ENCODE data around the gene BEST2. TPM values are rescaled to one million over a fixed set of nuclear protein-coding genes. Genes with fewer than 3 reads are reported as not detected.
"Not testable (repeated sequence)": the region's sequence is repeated elsewhere in the genome, so short reads cannot be mapped to it uniquely, and the experiment has no call there.

BEST2 gene
- total RNA-seq, 4 donors from 2014 or later = not detected

DNA sequence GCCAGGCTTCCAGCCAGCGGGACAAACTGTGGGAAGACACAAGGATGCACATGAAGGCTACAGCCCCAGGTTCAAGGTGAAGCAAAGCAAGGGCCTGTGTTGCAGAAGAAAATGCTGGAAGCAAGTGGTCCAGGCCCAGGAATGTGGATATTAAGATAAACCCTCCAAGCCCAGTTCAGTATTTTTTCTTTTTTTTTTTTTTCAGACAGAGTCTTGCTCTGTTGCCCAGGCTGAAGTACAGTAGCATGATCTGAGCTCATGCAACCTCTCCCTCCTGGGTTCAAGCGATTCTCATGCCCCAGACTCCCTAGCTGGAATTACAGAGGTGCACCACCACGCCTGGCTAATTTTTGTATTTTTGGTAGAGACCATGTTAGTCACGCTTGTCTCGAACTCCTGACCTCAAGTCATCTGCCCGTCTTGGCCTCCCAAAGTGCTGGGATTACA lies 45.6 kb downstream of the BEST2 start:
- DNase-seq (ENCODE audit: low spot score) = no peak
- TF ChIP-seq CTCF (IDR thresholded peaks at IDR 0.05) = no peak
- no peak for ATAC-seq (ENCODE audit: low FRiP score)

GRCh38 chr19:12797607-12798006 lies 46.0 kb downstream of the BEST2 start:
- not testable (repeated sequence) for ATAC-seq (ENCODE audit: low FRiP score); DNase-seq (ENCODE audit: low spot score)

DNA sequence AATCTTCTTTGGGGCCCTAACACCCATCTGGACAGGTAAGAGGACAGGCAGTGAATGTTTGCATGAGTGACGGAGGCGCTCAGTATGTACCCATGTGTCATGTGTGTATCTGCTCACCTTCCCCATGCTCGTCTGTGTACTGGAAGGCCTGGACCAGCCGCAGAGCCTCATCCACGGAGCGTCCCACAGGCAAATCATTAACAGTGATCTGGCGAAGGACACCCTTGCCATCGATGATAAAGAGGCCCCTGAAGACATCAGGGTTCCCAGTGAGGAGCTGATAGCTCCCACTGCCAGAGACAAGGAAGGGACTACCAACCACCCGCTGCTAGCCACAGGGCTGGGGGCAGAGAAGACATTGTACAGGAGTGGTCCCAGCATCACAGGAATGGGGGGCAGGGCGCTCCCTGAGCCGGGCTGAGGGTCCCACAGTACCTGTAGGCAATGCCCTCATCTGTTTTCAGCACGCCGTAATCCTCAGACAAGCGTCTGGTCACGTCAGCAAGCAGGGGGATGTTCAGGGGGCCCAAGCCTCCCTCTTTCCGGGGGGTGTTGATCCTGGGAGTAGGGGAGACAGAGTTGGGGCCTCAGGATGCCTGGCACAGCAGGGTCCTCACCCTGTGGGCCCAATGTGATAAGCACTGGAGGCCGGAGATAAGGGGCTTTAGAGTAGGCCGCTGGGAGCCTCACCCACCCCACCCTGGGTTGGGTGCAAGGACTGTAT lies 48.3 kb downstream of the BEST2 start:
- no peak for TF ChIP-seq CTCF (IDR thresholded peaks at IDR 0.05)
- no peak for ATAC-seq (ENCODE audit: low FRiP score)
- no peak for DNase-seq (ENCODE audit: low spot score)

- ATAC-seq (ENCODE audit: low FRiP score) (no peak), DNase-seq (ENCODE audit: low spot score) (no peak)
- TF ChIP-seq CTCF (IDR thresholded peaks at IDR 0.05) = no peak
Measured at GRCh38 chr19:12800466-12800770, 48.8 kb downstream of the BEST2 start.

DNA sequence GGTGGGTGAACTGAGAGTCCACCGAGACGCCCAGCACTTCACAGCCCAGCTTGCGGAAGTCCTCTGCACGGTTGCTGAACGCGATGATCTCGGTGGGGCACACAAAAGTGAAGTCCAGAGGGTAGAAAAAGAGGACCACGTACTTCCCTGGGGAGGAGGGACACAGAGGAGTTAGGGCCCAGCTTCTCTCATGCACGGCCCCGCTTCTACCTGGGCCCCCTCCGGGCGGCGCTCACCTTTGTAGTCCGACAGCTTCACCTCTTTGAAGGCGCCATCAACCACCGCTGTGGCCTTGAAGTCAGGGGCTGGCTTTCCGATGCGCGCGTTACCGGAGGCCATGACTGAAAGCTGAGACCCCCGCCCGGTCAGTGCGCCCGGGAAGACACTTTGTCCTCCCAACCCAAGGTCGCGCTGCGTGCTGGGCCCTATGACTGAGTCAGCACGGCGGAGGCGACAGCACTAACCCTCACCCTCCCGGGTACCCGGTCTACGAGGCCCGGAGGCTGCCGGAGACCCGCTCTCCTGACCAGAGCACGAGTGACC lies 49.4 kb downstream of the BEST2 start:
- no peak for TF ChIP-seq CTCF (IDR thresholded peaks at IDR 0.05)
- peak; percentile 37 for ATAC-seq (ENCODE audit: low FRiP score)
- DNase-seq (ENCODE audit: low spot score) = no peak

GRCh38 chr19:12801466-12802266 lies 50.1 kb downstream of the BEST2 start, which contains the start of the genes PRDX2 and THSD8:
TSS of gene PRDX2 (minus strand) at chr19:12801800. CDS start at chr19:12801261, 539 bp downstream.
TSS of gene THSD8 (plus strand) at chr19:12802069. CDS start at chr19:12802072, 3 bp downstream.
- peak; percentile 70 for ATAC-seq (ENCODE audit: low FRiP score)
- no peak for DNase-seq (ENCODE audit: low spot score)
- no peak for TF ChIP-seq CTCF (IDR thresholded peaks at IDR 0.05)

GRCh38 chr19:12802267-12803106 lies 50.9 kb downstream of the BEST2 start:
- ATAC-seq (ENCODE audit: low FRiP score) (no peak), DNase-seq (ENCODE audit: low spot score) (no peak)
- TF ChIP-seq CTCF (IDR thresholded peaks at IDR 0.05) = no peak

Measured in omental fat pad (tissue), 4 donors.